ENCODE results near the gene JSRP1. TPM values are rescaled to one million over a fixed set of nuclear protein-coding genes. Genes with fewer than 3 reads are reported as not detected.

JSRP1 gene
- total and polyA plus RNA-seq, 10 of the 15 experiments (the other 5 are each of a cell fraction or from before 2014, with no cell fraction given), result 0.41 to 0.91 (median 0.49) TPM; not detected in 7

- TF ChIP-seq CREB1 (IDR thresholded peaks at IDR 0.05; ENCODE audit: low read depth) (no peak; the same call in 1 of the 2 replicates), POLR2AphosphoS2 (IDR thresholded peaks at IDR 0.05; ENCODE audit: low read depth, low read length) (peak; percentile 98), E2F4 (IDR thresholded peaks at IDR 0.05; ENCODE audit: low read depth, low read length) (no peak), NFYA (IDR thresholded peaks at IDR 0.05; ENCODE audit: borderline replicate concordance, low read depth, low read length) (no peak), MXI1 (IDR thresholded peaks at IDR 0.05; ENCODE audit: low read depth, low read length) (peak; percentile 86), MTA2 (IDR thresholded peaks at IDR 0.05; ENCODE audit: low read depth) (peak; percentile 48; the same call in 1 of the 2 replicates), ZBED1 (IDR thresholded peaks at IDR 0.05; ENCODE audit: borderline replicate concordance) (peak; percentile 80; the same call in 1 of the 2 replicates), SMAD1 (IDR thresholded peaks at IDR 0.05; ENCODE audit: low read depth, partially characterized antibody) (no peak), HDAC6 (IDR thresholded peaks at IDR 0.05; ENCODE audit: unreplicated experiment) (no peak), PKNOX1 (IDR thresholded peaks at IDR 0.05) (peak; percentile 10; the same call in 1 of the 2 replicates), RAD21 (IDR thresholded peaks at IDR 0.05; ENCODE audit: insufficient read depth, low read depth, low read length) (peak; percentile 68), MAX (IDR thresholded peaks at IDR 0.05; ENCODE audit: low read depth, low read length) (peak; percentile 64; the same call in 1 of the 2 replicates), ZNF217 (IDR thresholded peaks at IDR 0.05) (no peak), ASH2L (IDR thresholded peaks at IDR 0.05; ENCODE audit: borderline replicate concordance, low read depth) (no peak), ELK1 (IDR thresholded peaks at IDR 0.05; ENCODE audit: low read depth, low read length) (peak; percentile 89), BACH1 (IDR thresholded peaks at IDR 0.05; ENCODE audit: borderline replicate concordance) (peak; percentile 96), YY1 (IDR thresholded peaks at IDR 0.05; ENCODE audit: low read depth, low read length) (peak; percentile 84), NFIC (IDR thresholded peaks at IDR 0.05; ENCODE audit: low read depth, low read length) (no peak), SKIL (IDR thresholded peaks at IDR 0.05; ENCODE audit: low read depth, poor library complexity, severe bottlenecking) (no peak)
- TF ChIP-seq, protein P1, sequence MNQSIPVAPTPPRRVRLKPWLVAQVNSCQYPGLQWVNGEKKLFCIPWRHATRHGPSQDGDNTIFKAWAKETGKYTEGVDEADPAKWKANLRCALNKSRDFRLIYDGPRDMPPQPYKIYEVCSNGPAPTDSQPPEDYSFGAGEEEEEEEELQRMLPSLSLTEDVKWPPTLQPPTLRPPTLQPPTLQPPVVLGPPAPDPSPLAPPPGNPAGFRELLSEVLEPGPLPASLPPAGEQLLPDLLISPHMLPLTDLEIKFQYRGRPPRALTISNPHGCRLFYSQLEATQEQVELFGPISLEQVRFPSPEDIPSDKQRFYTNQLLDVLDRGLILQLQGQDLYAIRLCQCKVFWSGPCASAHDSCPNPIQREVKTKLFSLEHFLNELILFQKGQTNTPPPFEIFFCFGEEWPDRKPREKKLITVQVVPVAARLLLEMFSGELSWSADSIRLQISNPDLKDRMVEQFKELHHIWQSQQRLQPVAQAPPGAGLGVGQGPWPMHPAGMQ (IDR thresholded peaks at IDR 0.05; ENCODE audit: borderline replicate concordance), result no peak
- TF ChIP-seq, protein P2, sequence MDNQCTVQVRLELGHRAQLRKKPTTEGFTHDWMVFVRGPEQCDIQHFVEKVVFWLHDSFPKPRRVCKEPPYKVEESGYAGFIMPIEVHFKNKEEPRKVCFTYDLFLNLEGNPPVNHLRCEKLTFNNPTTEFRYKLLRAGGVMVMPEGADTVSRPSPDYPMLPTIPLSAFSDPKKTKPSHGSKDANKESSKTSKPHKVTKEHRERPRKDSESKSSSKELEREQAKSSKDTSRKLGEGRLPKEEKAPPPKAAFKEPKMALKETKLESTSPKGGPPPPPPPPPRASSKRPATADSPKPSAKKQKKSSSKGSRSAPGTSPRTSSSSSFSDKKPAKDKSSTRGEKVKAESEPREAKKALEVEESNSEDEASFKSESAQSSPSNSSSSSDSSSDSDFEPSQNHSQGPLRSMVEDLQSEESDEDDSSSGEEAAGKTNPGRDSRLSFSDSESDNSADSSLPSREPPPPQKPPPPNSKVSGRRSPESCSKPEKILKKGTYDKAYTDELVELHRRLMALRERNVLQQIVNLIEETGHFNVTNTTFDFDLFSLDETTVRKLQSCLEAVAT (IDR thresholded peaks at IDR 0.05), result no peak
Measured at GRCh38 chr19:2273356-2274184, 17.4 kb upstream of the JSRP1 start (continued).

All from GM12878 (cell line).